GM19452 (cell line): Measurements from ENCODE around the gene TBC1D10A.

Experiments
- ATAC-seq: cut with Tn5 transposase; IDR thresholded peaks from one replicate; pipeline ENCODE4 v1.9.1; 2021; ENCODE audit not compliant: unreplicated experiment

Gene TBC1D10A

GRCh38 chr22:30302810-30303138, 24.0 kb downstream of the TBC1D10A start:
- no peak for ATAC-seq

GRCh38 chr22:30301995-30302809, 24.5 kb downstream of the TBC1D10A start:
- ATAC-seq = no peak

GRCh38 chr22:30299322-30299721, 27.4 kb downstream of the TBC1D10A start:
- no peak for ATAC-seq

GRCh38 chr22:30297991-30298701, 28.6 kb downstream of the TBC1D10A start:
- no peak for ATAC-seq

GRCh38 chr22:30297276-30297990, 29.3 kb downstream of the TBC1D10A start:
- ATAC-seq = no peak

- ATAC-seq = no peak
Measured at GRCh38 chr22:30296833-30297232, 29.9 kb downstream of the TBC1D10A start.

GRCh38 chr22:30296324-30296723, 30.4 kb downstream of the TBC1D10A start:
- no peak for ATAC-seq

GRCh38 chr22:30295576-30295975, 31.2 kb downstream of the TBC1D10A start:
- ATAC-seq = no peak

- no peak for ATAC-seq
Measured at GRCh38 chr22:30294830-30295229, 31.9 kb downstream of the TBC1D10A start.

GRCh38 chr22:30294066-30294465, 32.7 kb downstream of the TBC1D10A start:
- no peak for ATAC-seq

GRCh38 chr22:30293026-30293425, 33.7 kb downstream of the TBC1D10A start:
- no peak for ATAC-seq

GRCh38 chr22:30292069-30292970, 34.4 kb downstream of the TBC1D10A start:
- ATAC-seq = no peak

GRCh38 chr22:30291058-30291892, 35.5 kb downstream of the TBC1D10A start:
- no peak for ATAC-seq

- no peak for ATAC-seq
Measured at GRCh38 chr22:30290342-30291057, 36.2 kb downstream of the TBC1D10A start.

- ATAC-seq = peak; percentile 5
Measured at GRCh38 chr22:30289980-30290313, 36.8 kb downstream of the TBC1D10A start.

- ATAC-seq = peak; percentile 59
Measured at GRCh38 chr22:30289141-30289979, 37.4 kb downstream of the TBC1D10A start, which contains the start of gene CASTOR1. TSS of gene CASTOR1 (minus strand) at chr22:30289505. CDS start at chr22:30289497, 8 bp downstream.

- no peak for ATAC-seq
Measured at GRCh38 chr22:30288419-30289140, 38.2 kb downstream of the TBC1D10A start.
